Activated T-helper 1 cell treated with Interleukin-2 at 50 U/mL for 16 hours (primary cell): ENCODE measurements around the gene INPP1.
"Not testable (repeated sequence)": the region's sequence is repeated elsewhere in the genome, so short reads cannot be mapped to it uniquely, and the experiment has no call there.

ENCODE experiments used
- DNase-seq: peaks from one replicate; pipeline ENCODE4 v3.0.0-alpha.2; 2020; ENCODE audit warnings: low read depth

INPP1 gene

DNA sequence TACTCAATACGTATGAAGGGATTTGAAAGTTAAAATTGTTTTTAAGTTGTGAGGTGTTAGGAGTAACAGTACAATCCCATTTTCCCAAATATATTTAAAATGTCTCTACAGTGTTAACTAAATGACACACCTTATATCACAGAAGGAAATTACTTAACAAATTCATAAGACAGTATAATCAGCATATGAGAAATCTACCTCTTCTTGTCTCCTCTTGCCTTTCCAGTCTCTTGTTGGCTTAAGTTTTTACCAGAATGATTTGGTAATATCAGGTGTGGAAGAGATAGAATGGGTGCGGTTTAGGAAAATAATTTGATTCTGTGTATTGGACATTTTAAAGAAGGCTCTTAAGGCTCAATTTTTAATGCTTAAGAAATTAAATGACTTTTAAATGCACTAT, 9.5 kb upstream of the INPP1 start:
- DNase-seq = no peak

GRCh38 chr2:190334479-190335224, 8.7 kb upstream of the INPP1 start:
- no peak for DNase-seq

GRCh38 chr2:190335225-190335559, 8.2 kb upstream of the INPP1 start:
- no peak for DNase-seq

- DNase-seq = not testable (repeated sequence)
Observed at GRCh38 chr2:190335584-190335983, 7.8 kb upstream of the INPP1 start.

DNA sequence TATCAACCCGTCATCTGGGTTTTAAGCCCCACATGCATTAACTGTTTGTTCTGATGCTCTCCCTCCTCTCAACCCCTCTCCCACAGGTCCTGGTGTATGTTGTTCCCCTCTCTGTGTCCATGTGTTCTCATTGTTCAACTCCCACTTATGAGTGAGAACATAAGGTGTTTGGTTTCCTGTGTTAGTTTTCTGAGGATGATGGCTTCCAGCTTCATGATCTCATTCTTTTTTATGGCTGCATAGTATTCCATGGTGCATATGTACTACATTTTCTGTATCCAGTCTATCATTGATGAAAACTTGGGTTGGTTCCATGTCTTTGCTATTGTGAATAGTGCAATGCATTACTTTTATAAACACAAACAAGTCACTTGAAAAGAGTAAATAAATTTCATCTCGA, 7.0 kb upstream of the INPP1 start:
- DNase-seq = no peak

- DNase-seq = no peak
Observed at GRCh38 chr2:190338453-190338852, 4.9 kb upstream of the INPP1 start.

DNA sequence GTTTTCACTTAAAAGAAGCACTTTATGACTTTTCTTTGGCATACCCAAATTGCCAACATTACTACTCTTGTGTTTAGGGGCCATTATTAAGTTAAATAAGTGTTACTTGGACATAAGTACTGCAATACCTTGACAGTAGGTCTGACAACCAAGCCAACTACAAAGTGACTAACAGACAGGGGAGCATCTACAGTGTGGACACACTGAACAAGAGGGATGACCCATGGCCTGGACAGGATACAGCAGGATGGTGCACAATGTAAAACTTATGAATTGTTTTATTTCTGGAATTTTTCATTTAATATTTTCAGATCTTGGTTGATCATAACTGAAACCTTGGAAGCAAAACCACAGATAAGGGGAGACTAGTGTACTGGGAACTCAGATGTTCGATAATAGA, 4.0 kb upstream of the INPP1 start:
- no peak for DNase-seq

GRCh38 chr2:190340369-190340768, 3.0 kb upstream of the INPP1 start:
- DNase-seq = no peak

DNA sequence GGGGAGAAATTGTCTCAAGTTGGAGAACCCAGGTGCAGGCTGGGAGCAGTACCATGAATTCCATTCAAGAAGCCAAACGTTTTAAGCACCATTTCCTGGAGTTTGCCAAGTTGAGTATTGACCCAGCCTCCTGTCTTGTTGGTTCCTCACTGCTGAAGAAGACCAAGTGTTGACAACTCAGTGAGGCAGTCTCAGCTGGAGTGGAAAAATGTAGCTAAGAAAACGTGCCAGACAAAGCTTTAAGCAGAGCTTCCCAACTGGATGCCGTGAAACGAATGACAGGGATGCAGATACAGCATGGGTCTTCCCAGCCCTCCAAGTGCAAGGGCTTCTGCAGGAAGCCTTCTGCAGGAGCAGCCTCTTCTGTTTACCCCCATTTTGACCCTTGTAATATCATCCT, 778 bp upstream of the INPP1 start:
- DNase-seq = no peak

DNA sequence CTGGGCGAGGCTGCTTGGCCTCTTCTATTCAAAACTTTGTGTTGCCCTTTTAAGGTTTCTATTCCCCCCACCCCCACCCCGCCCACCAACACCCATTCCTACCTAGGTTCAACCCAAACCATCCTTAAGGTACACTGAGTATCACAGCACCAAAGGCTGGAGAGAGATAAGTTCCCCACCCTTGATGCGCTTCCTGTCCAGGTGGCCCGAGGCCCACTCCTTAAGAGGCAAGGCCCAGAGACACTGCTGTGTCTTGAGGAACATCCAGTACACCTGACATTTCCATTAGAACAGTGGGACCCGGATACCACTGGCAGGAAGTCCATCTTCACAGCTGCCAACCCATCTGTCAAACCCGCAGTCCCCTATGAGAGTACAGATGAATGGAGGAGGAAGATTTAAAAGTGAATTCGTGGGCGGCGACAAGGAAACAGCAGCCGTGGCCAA, 277 bp upstream of the INPP1 start:
- DNase-seq = no peak

GRCh38 chr2:190344276-190344827, 963 bp downstream of the INPP1 start:
- no peak for DNase-seq

GRCh38 chr2:190350371-190350770, 7.0 kb downstream of the INPP1 start:
- DNase-seq = no peak

DNA sequence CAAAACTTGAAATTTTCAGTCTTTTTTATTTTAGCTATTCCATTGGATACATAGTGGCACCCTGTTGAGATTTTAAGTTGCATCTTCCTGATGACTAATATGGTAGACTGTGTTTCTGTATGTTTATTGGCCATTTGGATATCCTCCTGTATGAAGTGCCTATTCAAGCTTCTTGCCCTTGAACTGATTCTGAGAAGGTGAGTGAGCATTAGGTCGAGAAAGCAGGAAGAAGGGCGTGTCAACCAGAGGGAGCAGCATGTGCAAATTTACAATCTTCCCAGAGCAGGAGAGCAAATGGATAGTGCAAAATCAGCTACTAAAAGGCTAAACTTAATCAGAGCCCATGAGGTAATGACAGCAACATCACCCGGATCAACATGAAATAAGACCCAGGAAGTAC, 8.6 kb downstream of the INPP1 start:
- no peak for DNase-seq

DNA sequence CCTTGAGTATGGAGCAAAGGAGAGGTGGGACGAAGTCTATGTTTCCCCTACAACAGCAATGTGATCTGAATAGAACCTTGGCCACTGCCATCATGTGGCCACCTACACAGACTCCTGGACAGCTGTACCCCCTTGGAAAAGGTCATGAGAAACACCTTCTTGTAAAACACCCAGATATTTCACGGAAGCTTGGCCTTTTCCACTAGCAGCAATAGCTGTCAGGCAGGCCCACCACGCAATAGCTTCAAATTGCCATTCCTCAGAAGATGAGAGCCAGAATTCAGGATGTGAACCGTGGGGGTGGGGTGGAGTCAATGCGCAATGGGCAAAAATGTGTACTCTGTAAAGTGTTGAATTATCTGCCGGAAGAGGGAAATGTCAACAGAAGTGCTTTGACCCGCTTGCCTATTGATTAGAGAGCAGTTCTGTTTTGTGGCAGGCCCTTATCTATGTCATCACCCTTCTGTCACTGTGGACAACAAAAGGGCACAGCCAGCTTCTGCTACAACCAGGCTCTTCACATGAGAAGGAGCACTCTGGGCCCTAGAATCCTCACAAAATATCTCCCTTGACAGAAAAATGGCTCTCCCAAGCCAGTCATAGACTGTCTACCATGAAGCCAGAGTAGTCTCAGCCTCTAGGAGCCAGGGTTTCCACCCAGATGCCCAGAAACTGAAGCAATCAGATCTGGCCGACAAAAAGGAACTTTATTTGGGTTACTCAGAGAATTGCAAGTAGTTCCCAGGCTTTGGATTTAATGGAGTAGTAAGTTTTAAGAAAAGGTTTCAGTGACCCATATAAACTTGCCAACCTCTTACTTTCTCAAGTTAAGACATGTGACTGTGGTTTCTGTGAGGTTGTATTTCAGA, 9.5 kb downstream of the INPP1 start:
- DNase-seq = no peak

DNA sequence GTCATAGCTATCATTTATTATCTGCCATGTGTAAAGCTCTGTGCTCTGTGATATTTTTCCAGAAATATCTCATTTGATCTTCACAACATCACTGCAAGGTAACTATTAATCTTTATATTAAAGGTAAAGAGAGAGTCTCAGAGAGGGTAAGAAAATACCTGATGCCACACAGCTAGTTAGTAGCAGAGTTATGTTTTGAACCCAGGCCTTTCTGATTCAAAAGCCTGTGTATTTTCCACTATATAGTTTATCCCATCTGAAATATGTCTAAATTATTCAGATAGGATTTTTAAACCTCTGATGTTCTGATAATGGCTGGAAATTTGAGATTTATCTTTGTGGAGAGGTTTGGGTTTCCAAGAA, 10.1 kb downstream of the INPP1 start:
- DNase-seq = no peak

DNA sequence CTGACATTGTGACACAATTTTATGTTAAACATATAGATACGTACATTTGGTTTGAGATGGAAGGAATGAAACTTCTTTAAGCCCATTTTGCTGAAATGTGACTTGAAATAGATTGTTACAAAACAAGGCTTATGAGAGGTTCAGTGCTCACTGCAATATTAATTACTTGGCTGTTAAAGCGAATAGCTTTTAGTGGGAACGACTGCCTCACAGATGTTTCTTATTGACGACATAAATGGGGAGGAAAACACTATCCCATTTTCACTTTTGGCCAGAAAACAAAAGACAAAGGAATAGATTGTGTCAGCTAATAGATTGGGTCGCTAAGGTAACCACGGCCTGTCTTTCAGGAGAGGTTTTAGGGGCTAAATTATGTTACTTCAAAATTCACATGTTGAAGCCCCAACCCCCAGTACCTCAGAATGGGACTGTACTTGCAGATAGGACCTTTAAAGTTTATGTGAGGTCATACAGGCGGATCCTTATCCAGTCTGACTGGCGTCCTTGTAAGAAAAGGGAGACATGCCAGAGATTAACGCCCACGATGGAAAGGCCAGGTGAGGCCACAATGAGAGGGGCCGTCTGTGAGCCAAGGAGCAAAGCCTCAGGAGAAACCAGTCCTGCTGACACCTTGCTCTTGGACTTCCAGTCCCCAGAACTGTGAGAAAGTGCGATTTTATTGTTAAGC, 10.8 kb downstream of the INPP1 start:
- DNase-seq = no peak

DNA sequence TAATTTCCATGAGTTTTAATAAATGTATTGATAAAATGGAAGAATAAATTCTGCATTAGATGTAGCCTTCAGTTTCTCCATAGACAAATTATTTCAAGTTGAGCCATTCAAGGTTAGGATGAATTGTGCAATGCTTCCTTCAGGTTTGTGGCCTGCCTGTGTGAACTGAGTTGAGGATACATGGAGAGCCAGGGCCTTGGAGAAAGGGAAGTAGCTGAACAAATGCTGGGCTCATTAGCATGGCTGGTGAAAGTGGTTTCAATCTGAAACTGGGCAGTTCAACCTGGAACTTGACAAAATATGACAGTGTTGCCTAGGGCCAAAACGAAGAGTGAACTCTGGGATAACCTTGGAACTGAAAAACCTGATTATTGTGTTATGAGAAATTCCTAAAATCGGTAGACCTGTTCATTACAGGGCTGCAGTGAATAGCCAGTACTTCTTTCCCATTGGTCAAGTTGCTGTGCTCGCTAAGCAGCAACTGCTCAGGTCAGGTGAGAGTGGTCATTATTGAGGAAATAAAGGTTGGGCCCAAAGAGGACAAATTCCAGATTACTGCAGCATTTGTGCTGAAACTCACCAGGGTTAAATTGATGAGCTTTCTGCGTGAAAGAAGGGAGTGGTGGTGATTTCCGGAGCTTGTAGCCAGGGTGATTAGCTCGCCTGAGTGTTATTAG, 12.7 kb downstream of the INPP1 start:
- no peak for DNase-seq

DNA sequence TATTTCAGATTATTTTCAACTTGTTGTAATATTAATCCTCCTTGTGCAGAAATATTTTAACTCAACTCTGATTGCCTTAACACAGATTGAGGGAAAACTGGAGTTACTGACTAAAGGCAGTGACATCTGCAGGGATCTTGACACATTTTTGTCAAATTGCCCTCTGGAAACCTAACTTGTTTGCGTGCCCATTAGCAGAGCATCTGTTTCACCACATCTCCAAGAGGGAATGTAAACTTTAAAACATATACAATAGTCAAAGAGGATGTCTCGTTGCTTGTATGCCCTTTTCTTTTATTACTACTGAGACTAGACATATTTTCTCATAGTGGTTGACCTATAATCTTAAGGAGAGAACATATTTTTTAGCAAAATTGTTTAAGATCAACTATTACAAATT, 14.2 kb downstream of the INPP1 start:
- no peak for DNase-seq

- DNase-seq = not testable (repeated sequence)
Observed at GRCh38 chr2:190358655-190359448, 15.5 kb downstream of the INPP1 start.

- no peak for DNase-seq
Observed at GRCh38 chr2:190360561-190360960, 17.2 kb downstream of the INPP1 start.

- DNase-seq = no peak
Observed at GRCh38 chr2:190360965-190361364, 17.6 kb downstream of the INPP1 start.
